ENCODE results near the gene UNK.
"Not testable (repeated sequence)": the region's sequence is repeated elsewhere in the genome, so short reads cannot be mapped to it uniquely, and the experiment has no call there.

UNK gene

DNA sequence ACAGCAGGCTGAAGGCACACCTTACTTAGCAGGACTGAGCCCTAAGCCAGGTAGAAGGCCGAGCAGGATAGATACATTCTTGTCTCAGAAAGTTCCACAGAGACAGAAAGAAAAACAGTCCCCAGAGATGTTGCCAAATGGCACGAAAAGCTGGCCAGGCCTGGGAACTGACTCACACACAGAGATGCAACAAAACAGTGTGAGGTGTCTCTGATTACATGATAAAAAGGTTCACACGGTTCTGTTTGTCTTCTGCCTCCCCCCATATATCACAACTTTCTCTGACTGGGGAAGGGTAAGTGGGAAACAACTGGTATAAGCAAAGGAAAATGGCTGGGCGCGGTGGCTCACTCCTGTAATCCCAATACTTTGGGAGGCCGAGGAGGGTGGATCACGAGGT lies 68.8 kb downstream of the UNK start:
- DNase-seq, result no peak

DNA sequence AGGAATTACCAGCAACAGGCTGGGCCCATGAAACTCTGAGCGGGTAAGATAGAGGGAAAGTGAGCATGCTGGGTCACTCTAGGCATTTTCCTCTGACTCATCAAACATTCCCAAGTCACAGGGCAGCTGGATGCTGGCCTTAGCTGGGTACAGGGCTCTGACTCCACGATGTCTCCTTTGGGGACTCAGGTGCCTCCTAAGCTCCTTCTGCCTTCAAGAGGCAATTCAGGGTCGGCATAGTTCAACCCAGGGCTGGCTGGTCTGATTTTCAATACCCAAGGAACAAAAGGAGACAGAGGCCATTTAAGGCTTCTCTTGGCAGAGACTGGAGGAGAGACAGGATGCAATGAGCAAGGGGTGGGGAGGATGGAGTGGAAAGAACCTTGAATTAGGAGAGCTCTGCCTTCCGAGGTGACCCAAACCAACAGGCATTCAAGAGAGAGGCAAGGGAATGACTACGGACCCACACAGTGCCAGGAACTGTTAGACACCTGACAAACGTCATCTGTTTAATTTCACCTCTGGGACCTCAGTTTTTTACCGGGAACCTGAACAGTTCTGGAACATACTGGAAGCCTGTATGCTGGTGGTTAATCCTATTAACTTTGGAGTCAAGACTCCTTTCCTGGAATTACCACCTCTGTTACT lies 69.6 kb downstream of the UNK start:
- no peak for DNase-seq

DNA sequence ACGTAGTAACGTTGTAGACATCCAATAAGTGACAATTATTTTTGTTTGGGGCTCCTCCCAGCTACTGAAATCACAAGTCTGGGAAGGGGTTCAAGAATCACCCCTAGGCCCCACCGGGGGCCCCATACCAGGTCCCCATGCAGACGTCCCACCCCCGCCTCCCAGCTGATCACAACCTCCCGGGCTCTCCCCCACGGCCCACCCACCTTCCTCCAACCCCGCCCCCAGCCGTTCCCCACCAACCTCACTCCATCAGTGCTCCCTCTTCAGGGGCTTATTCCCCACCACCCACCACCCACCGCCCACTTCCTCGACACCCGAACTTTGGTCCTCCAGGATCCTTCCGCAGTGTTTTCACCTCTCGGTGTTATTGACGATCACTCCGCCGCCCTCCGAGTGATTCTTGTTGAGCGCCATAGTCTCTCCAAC lies 70.3 kb downstream of the UNK start:
- DNase-seq, result no peak

DNA sequence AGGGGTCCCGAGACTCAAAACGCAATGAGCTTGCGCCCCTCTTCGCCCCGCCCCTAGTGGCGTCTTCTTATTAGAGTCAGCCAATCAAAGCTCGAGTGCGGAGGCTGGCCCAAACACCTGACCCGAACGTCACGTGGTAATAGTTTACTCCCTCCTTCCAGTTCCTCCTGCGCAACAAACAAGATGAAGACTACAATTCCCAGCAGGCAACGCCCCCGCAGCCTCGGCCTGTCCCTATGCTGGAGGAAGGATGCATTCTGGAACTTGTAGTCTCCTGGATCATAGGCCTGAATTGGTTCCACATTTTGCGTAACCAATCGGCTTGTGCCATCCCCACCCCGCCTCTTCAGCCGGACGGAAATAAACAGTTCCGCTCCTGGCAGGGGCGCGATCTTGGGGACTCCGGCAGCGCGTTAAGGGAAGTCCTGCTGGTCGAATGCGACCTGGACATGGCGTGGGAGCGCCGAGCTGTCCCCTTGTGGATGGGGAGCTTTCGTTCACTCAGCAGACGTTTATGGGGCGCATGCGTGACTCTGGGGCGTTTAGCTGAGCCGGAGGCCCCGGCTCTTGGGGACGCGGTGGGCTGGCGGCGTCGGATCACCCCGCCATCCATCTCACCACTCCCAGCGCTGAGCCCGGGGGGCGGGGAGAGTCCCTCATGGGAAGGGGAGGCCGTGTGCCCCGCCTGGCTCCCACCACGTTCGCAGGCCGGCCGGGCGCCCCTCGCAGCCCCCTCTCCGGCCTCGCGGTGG lies 70.9 kb downstream of the UNK start, which contains the start of gene WBP2:
TSS of gene WBP2 (minus strand) at position 26 of the 752 bp plus-strand sequence. CDS start 38 bp downstream, outside the sequence.
- peak; percentile 100 for DNase-seq

DNA sequence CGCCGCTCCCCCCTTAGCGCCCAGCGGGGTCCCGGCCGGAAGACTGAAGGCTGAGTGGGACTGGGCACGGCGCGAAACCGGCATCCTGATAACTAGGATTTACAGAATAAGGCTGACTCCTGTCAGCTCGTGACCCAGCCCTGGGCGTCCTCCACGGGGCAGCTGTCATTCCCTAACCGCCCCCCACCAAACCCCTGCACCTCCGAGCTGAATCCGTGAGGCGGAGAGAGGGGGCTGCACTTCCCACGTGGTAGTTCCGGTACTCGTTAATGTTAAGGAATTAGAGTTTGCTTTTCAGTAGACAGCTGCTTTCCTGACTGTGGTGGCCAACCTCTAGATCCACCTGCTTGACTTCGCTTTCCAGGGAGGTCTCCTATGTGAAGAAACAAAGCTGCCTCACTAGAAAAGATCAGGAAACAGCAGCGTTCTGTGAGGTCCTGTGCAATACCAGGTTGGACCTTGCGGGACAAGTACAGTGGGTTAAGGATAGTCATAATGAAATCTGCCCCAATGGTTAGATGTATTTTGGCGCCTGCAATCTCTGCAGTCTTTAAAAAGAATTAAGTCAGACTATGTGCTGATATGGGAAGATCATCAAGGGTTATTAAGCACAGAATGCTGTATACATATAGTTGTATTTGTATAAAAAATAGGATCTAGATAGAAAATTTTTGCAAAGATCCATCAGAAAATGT lies 71.6 kb downstream of the UNK start:
- peak; percentile 67 for DNase-seq

DNA sequence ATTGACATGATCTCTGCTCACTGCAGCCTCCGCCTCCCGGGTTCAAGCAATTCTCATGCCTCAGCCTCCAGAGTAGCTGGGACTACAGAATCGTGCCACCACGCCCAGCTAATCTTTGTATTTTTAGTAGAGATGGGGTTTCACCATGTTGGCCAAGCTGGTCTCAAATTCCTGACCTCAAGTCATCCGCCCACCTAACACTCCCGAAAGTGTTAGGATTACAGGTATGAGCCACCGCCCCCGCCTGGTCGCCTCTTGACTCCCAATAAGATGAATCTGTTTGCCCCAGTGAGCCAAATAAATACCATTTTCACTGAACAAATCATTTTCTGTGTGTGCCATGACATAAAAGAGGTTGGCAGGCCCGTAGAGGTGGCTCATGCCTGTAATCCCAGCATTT lies 74.8 kb downstream of the UNK start:
- DNase-seq, result not testable (repeated sequence)

DNA sequence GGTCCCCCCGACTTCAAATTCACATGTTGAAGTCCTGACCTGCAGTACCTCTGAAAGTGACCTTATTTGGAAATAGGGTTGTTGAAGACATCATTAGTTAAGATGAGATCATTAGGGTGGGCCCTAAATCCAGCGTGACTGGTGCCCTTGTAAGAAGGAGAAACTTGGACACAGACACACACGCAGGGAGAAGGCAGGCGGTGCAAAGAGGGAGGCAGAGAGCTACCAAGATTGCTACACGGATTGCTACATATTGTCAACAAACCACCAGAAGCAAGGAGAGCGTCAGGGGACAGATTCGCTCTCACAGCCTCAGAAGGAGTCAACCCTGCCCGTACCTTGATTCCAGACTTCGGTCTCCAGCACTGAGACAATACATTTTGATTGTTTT lies 77.3 kb downstream of the UNK start:
- DNase-seq, result no peak

DNA sequence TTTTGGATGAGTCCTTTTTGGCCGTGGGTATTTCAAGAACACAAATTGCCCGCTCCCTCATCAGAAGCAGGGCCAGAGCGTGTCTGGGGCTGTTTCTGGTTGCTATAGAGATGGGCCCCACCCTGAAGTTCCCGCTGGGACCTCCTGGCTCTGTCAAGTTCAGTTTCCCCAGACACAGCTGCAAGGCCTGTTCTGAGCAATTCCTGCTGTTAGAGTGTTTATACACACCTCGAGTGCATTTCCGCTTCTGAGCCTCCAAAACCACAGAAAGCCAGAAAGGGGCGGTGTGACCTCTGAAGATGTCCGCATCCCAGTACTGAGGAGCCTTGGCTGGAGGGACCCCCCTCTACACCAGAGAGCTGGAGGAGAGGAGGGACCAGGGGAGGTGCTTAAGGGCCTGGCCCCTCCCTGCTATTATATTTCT lies 79.9 kb downstream of the UNK start:
- DNase-seq, result no peak

DNA sequence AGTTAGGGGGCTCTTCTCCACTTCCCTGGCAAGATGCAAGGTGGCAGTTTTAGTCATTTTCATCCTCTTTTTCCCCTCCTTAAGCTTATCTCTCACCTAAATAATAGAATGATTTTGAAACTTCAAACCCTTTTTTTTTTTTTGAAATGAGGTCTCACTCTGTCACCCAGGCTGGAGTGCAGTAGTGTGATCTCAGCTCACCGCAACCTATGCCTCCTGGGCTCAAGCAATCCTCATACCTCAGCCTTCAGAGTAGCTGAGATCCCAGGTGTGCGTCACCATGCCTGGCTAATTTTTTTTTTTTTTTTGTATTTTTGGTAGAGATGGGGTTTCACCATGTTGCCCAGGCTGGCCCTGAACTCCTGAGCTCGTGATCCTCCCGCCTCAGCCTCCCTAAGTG lies 80.3 kb downstream of the UNK start:
- DNase-seq, result not testable (repeated sequence)

DNA sequence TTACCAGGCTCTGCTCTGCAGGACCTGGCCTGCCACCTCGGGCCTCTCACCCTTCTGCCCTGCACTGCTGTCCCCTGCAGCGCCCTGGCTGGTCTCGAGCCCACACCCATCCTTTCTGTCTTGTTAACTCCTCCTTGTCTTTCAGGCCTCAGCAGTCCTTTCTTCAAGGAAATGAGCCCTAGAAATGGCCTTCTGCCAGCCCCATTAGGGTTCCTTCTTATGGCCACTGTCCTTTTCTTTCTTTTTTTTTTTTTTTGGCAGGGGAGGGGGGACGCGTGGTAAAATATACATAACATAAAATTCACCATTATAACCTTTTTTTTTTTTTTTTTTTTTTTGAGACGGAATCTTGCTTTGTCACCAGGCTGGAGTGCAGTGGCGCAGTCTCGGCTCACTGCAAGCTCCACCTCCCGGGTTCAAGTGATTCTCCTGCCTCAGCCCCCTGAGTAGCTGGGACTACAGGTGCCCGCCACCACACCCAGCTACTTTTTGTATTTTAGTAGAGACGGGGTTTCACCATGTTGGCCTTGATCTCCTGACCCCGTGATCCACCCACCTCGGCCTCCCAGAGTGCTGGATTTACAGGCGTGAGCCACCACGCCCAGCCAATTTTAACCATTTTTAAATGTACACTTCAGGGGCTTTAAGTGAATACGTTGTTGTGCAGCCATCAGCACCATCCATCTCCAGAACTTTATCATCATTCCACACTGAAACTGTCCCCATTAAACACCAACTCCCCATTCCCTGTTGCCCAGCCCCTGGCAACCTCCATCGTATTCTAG lies 81.0 kb downstream of the UNK start:
- DNase-seq, result not testable (repeated sequence)

DNA sequence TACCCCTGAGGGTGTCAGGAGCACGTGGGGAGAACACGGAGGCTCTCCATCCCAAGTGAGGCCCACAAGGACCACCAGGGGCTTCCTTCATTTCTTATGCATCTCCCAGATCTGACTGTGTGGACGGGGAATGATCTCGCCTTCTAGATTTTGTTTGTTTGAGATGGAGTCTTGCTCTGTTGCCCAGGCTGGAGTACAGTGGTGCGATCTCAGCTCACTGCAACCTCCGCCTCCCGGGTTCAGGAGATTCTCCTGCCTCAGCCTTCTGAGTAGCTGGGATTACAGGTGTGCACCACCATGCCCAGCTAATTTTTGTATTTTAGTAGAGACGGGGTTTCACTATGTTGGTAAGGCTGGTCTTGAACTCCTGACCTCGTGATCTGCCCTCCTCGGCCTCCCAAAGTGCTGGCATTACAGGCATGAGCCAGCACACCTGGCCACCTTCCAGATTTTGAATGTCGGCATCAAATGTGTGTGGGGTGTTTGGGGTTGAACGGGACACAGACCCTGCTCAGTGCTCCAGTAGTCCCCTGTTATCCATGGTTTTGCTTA lies 84.2 kb downstream of the UNK start:
- DNase-seq, result not testable (repeated sequence)

DNA sequence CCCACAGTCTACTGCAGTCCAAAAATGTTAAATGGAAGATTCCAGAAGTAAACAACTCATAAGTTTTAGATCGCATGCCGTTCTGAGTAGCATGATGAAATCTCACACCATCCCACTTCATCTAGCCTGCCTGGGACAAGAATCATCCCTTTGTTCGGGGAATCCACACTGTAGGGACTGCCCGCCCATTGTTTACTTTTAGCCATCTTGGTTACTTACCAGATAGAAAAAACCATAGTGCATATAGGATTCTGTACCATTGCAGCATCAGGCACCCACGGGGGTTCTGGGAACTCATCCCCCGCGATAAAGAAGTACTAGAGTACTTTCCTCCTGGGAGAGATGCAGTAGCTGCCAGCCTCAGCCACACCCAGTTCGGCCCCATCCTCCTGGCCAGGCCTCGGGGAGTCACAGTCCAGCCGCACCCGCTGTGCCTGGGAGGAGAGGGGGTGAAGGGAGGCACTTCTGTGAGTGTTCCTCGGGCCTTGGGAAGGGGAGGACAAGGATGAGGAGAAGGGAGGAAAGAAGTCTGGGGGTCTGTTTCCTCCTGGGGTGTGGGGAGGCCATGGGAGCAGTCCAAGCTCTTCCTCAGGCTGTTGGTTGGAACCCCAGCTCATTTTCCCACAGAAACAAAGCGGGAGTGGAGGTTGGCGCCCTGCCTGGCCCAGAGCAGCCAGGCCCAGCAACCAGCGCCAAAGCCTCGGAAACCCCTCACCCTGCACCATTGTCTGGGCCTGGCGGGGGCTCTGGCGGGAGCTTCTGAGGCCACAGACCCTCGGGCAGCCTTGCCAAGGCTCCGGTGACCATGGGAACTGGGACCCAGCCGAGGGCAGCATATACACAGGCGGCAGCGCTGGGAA lies 84.9 kb downstream of the UNK start:
- DNase-seq, result no peak

DNA sequence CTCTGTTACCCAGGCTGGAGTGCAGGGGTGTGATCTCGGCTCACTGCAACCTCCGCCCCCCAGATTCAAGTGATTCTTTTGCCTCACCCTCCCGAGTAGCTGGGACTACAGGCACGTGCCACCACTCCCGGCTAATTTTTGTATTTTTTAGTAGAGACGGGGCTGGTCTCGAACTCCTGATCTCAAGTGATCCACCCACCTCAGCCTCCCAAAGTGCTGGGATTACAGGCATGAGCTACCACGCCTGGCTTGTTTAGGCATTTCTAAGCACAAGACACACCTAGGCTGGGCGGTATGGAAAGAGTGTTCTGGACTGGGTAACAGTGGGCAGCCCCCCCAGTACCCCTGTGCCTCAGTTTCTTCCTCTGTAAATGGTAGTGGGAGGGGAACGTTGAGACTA lies 85.6 kb downstream of the UNK start:
- not testable (repeated sequence) for DNase-seq

DNA sequence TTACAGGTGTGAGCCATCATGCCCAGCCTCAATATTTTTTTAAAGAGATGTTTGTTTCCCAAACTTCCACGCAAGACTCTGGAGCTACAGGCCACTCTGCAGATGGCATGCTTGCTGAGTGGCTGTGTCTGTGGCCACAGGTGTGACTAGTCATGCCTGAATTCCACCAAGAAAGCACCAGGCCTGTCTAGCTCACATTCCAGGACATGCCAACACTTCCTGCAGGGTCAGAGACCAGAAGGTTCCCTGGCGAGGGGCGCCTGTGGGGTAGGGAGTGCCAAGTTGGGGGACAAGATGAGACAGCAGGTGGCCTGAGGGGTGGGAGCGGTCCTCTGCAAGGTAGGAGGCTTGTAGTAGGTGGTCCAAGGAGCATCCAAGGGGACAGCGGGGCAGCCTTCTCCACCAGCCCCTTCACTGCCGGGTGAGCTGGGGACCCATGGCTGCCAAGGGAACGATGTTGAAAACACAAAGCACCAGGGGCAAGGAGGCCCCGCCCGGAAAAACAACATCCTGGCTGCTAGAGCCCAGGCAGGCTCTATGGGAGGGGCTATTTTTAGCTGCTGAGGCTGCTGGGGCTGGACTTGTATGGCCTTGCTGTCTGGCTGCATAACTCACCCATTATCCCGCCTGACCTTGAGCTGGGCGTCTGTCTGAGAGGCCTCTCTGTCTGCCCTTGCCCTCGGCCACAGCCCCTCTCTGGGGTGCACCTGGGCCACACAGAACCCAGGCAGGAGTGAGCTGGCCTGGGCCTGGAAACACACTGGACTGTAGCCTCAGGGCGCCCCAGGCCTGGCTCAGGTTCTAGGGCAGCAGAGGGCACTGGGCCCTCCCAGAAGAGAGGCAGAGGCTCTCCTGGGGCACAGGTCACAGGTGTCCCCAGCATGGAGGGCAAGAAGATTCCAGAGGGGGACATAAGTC lies 88.1 kb downstream of the UNK start:
- DNase-seq, result no peak

DNA sequence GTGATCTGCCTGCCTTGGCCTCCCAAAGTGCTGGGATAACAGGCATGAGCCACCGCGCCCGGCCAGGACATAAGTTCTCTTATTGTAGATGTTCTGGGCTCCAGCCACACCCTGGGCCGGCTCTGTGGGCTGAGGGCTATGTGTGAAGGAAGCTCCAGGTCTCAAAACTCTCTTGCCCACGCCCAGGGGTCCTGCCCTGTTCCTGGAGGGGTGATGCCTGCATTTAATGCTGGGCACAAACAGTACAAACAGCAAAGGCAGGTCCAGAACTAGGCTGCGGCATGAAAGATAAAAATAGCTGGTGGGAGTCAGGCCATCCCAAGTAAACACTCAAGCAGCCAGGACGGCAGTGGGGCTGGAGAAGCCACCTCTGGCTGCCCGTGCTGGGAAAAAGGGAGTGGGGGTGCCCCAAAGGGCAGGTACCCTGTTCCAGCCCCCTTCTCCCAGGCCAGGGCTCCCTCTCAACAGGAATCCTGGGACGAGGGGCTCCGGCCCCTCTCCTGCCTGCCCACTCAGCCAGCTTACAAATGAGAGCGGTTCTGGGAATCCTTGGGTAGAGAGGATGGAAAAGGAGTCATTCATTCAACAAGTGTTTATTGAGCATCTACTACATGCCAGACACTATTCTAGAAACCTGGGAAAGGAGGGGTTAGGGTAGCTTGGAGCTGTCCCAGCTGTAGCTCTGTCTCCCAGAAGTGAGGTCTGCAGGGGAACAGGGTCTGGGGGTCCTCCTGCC lies 89.1 kb downstream of the UNK start:
- no peak for DNase-seq

DNA sequence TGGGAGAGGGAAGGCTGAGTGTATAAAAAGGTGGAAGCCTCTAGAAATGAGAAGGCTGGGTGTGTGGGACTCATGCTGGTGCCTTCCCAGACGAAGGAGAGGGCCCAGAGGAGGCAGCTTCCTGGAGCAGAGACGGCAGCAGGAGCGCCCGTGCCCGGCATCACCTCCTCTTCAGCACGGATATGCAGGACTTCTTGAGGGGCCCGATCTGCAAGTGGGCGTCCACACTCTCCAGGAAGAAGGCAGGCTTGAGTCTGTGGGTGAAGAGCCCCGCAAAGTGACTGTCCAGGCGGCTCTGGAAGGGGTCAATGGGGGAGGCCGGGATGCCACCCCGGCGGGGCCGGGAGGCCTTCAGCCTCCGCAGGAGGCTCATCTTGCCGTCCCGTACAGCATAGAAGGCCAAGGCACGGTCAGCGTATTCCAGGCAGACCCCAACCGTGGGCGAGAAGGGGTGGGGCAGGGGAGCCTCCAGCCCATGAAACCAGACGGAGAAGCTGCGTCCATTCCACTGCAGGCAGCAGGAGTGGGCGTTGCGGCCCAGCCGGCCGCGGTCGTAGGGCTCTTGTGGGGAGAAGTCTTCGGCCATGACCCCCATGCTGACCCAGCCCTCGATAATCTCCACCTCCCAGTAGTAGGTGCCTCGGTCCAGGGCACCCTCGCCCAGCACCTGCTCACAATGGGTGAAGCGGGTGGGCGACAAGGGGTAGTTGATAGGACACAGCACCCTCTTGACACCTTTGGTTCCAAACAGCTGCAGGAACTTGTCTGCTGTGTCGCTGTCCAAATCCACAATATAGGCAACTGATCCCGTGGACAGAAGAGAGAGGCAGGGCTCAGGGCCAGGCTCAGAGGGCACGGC lies 89.9 kb downstream of the UNK start:
- DNase-seq, result no peak
